ENCODE measurements around the gene IL4.
"Not testable (repeated sequence)": the region's sequence is repeated elsewhere in the genome, so short reads cannot be mapped to it uniquely, and the experiment has no call there.

Gene IL4

GRCh38 chr5:132674671-132675506, 1.1 kb downstream of the IL4 start:
- DNase-seq (ENCODE audit: low spot score) = no peak

- DNase-seq (ENCODE audit: low spot score) = no peak
These were observed 2.3 kb downstream of the IL4 start for GRCh38 chr5:132675936-132676689.

- no peak for DNase-seq (ENCODE audit: low spot score)
These were observed 3.4 kb downstream of the IL4 start for GRCh38 chr5:132677191-132677590.

GRCh38 chr5:132677682-132678400, 4.1 kb downstream of the IL4 start:
- no peak for DNase-seq (ENCODE audit: low spot score)

- no peak for DNase-seq (ENCODE audit: low spot score)
These were observed 4.9 kb downstream of the IL4 start for GRCh38 chr5:132678735-132679134.

GRCh38 chr5:132679166-132679565, 5.4 kb downstream of the IL4 start:
- DNase-seq (ENCODE audit: low spot score) = no peak

GRCh38 chr5:132679717-132680380, 6.1 kb downstream of the IL4 start:
- no peak for DNase-seq (ENCODE audit: low spot score)

GRCh38 chr5:132680780-132681475, 7.1 kb downstream of the IL4 start:
- no peak for DNase-seq (ENCODE audit: low spot score)

GRCh38 chr5:132681476-132681831, 7.7 kb downstream of the IL4 start:
- DNase-seq (ENCODE audit: low spot score) = no peak

- no peak for DNase-seq (ENCODE audit: low spot score)
These were observed 8.2 kb downstream of the IL4 start for GRCh38 chr5:132681983-132682382.

- no peak for DNase-seq (ENCODE audit: low spot score)
These were observed 10.7 kb downstream of the IL4 start for GRCh38 chr5:132684491-132684890.

GRCh38 chr5:132684922-132685720, 11.3 kb downstream of the IL4 start:
- no peak for DNase-seq (ENCODE audit: low spot score)

GRCh38 chr5:132686193-132686592, 12.4 kb downstream of the IL4 start:
- no peak for DNase-seq (ENCODE audit: low spot score)

- DNase-seq (ENCODE audit: low spot score) = no peak
These were observed 14.2 kb downstream of the IL4 start for GRCh38 chr5:132687995-132688394.

GRCh38 chr5:132688536-132689339, 14.9 kb downstream of the IL4 start:
- DNase-seq (ENCODE audit: low spot score) = no peak

- DNase-seq (ENCODE audit: low spot score) = no peak
These were observed 15.7 kb downstream of the IL4 start for GRCh38 chr5:132689513-132689912.

- DNase-seq (ENCODE audit: low spot score) = no peak
These were observed 16.4 kb downstream of the IL4 start for GRCh38 chr5:132690156-132690555.

- DNase-seq (ENCODE audit: low spot score) = not testable (repeated sequence)
These were observed 18.2 kb downstream of the IL4 start for GRCh38 chr5:132691755-132692631.

GRCh38 chr5:132692632-132692967, 18.8 kb downstream of the IL4 start:
- no peak for DNase-seq (ENCODE audit: low spot score)
